ENCODE data around the gene WAC.

DNA sequence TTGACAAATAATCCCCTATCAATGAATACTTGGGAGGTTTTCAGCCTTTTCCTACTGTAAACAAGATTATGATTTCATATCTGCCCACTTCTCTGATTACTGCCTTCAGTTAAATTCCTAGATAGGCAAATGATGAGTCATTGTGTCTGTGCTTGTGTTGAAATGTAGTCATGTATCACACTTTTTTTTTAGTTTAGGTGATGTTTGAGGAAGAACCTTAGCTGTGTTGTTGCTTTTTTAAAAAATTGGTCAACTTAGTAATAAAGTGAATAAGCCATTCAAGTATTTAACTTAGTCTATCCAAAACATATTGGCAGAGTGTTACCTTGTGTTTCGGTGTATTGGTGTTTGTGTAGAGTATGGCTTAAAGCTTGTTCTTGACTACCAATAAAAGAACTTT is 60.0 kb downstream of the WAC start:
- TF ChIP-seq CTCF (IDR thresholded peaks at IDR 0.05) (no peak), POLR2AphosphoS5 (IDR thresholded peaks at IDR 0.05) (no peak), EP300 (IDR thresholded peaks at IDR 0.05) (no peak), POLR2A (IDR thresholded peaks at IDR 0.05) (no peak)
